ENCODE data around the gene DIP2C. TPM values are rescaled to one million over a fixed set of nuclear protein-coding genes. Genes with fewer than 3 reads are reported as not detected.

DIP2C gene
- 7.5 and 13.9 TPM in 2 replicates for total RNA-seq

GRCh38 chr10:689452-690371, at the start of gene DIP2C:
TSS of gene DIP2C (minus strand) at chr10:689668. CDS start at chr10:689578, 90 bp downstream.

Other genes with a start within 250 kb of the DIP2C start
- gene LARP4B, start 242.0 kb upstream of the DIP2C start, total RNA-seq, result 24.9 and 25.5 TPM in 2 replicates

Data from dermis lymphatic vessel endothelial cell (primary cell).